ENCODE results near the gene ALDH3A1.

- no peak for TF ChIP-seq ATF3 (IDR thresholded peaks at IDR 0.05; ENCODE audit: borderline replicate concordance, extremely low read depth, low read depth, low read length)
- no peak for TF ChIP-seq SUZ12 (IDR thresholded peaks at IDR 0.05; ENCODE audit: unreplicated experiment)
- no peak for TF ChIP-seq E4F1 (IDR thresholded peaks at IDR 0.05; ENCODE audit: borderline replicate concordance, partially characterized antibody)
- TF ChIP-seq HDGF (IDR thresholded peaks at IDR 0.05) = no peak
- TF ChIP-seq MAX (IDR thresholded peaks at IDR 0.05; ENCODE audit: low read depth, low read length) = no peak
- TF ChIP-seq EGR1 (IDR thresholded peaks at IDR 0.05; ENCODE audit: borderline replicate concordance in 1 of 2, low read depth in 2 of 2, low read length in 2 of 2) = no peak
- no peak for TF ChIP-seq EP300 (IDR thresholded peaks at IDR 0.05; ENCODE audit: borderline replicate concordance in 1 of 2, control insufficient read depth in 1 of 2, low read depth in 2 of 2, low read length in 2 of 2)
- TF ChIP-seq EZH2 (IDR thresholded peaks at IDR 0.05; ENCODE audit: borderline replicate concordance, control insufficient read depth, low read depth, low read length) = no peak
- TF ChIP-seq FOXK2 (IDR thresholded peaks at IDR 0.05) = no peak
- no peak for TF ChIP-seq CREM (IDR thresholded peaks at IDR 0.05; ENCODE audit: low read depth)
- no peak for TF ChIP-seq CTCF (IDR thresholded peaks at IDR 0.05 in 2 of 3, conservative IDR thresholded peaks at IDR 0.05 in 1 of 3; ENCODE audit: control insufficient read depth in 2 of 3, extremely low read depth in 1 of 3, insufficient read depth in 1 of 3, low read depth in 3 of 3, low read length in 3 of 3)
These were observed 10.0 kb downstream of the ALDH3A1 start for GRCh38 chr17:19738073-19738449.

Measured in GM12878 (cell line).